K562 (cell line): ENCODE measurements around the gene APLP1. TPM values are rescaled to one million over a fixed set of nuclear protein-coding genes. Genes with fewer than 3 reads are reported as not detected.

ENCODE experiments used
- ETV1 ChIP-seq: fragments of 450-650 bp; conservative IDR thresholded peaks from 2 replicates; pipeline ENCODE4 v1.6.1; 2016; ENCODE audit warnings: missing genetic modification characterization, control low read depth, low read depth, missing compliant biosample characterization
- EWSR1 ChIP-seq: fragments of 450-650 bp; IDR thresholded peaks from 2 replicates; pipeline ENCODE4 v1.6.1; 2018; ENCODE audit warnings: borderline replicate concordance, mild to moderate bottlenecking, low read depth, moderate library complexity; ENCODE audit not compliant: partially characterized antibody
- GABPB1 ChIP-seq: sonication (generic); formaldehyde crosslinking; IDR thresholded peaks from 2 replicates; pipeline ENCODE4 v1.8.0; 2022; ENCODE audit warnings: mild to moderate bottlenecking, missing genetic modification reagents
- PHF8 ChIP-seq: fragments of 200-600 bp; sonication (generic); IDR thresholded peaks from 2 replicates; pipeline ENCODE4 v1.6.1; 2012; ENCODE audit warnings: mixed run types, mild to moderate bottlenecking, inconsistent platforms, low read length, moderate library complexity, borderline replicate concordance
- SREBF2 ChIP-seq: sonication (generic); formaldehyde crosslinking; IDR thresholded peaks from 2 replicates; pipeline ENCODE4 v1.4.0; 2020; ENCODE audit warnings: mild to moderate bottlenecking, missing genetic modification reagents
- TAF7 ChIP-seq: fragments of 450-650 bp; IDR thresholded peaks from 2 replicates; pipeline ENCODE4 v1.6.1; 2016; ENCODE audit warnings: missing genetic modification characterization, missing compliant biosample characterization
- THRAP3 ChIP-seq: fragments of 450-650 bp; IDR thresholded peaks from 2 replicates; pipeline ENCODE4 v1.6.1; 2016; ENCODE audit warnings: mild to moderate bottlenecking, inconsistent platforms, borderline replicate concordance
- U2AF1 ChIP-seq: fragments of 200-400 bp; formaldehyde crosslinking; optimal IDR thresholded peaks from 2 replicates; pipeline ENCODE3; 2017; ENCODE audit warnings: mild to moderate bottlenecking, low read depth, low read length, moderate library complexity
- ZNF121 ChIP-seq: sonication (generic); formaldehyde crosslinking; conservative IDR thresholded peaks from 2 replicates; pipeline ENCODE4 v1.8.0; 2022; ENCODE audit warnings: missing genetic modification reagents
- ZNF197 ChIP-seq: fragments of 200-800 bp; sonication (Bioruptor generic); IDR thresholded peaks from 2 replicates; pipeline ENCODE4 v1.6.1; 2016; ENCODE audit warnings: low read depth, missing genetic modification characterization, missing compliant biosample characterization
- ZNF449 ChIP-seq: fragments of 250-450 bp; sonication (Bioruptor Pico); IDR thresholded peaks from 2 replicates; pipeline ENCODE4 v1.8.0; 2022; ENCODE audit warnings: moderate library complexity, mild to moderate bottlenecking, inconsistent platforms
- ZNF79 ChIP-seq: fragments of 250-450 bp; sonication (Bioruptor Pico); IDR thresholded peaks from 2 replicates; pipeline ENCODE4 v1.4.0; 2020; ENCODE audit warnings: low read depth, mild to moderate bottlenecking, moderate library complexity
- polyA plus RNA-seq, 8 experiments: library from polyadenylated mRNA; depleted of rRNA in 4 of 8; stranded (reverse) in 5 of 8; unstranded in 3 of 8; fragments of >200 nt; fragmentation: Nextera tagmentation in 2 of 8; fragmentation: Illumina TruSeq in 1 of 8; extraction: Ambion mirVana in 2 of 8; extraction: Trizol in 1 of 8; gene quantifications; 2 replicates each; pipeline versions ENCODE4 v1.2.1 to v1.2.3, GENCODE V29; 2011 to 2014; ENCODE audit warnings: inconsistent platforms in 1 of 8, missing spikeins in 1 of 8
- total RNA-seq, 7 experiments: library from RNA; depleted of rRNA in 6 of 7; stranded (reverse); fragments of >200 nt in 6 of 7; fragmentation: Illumina TruSeq in 2 of 7; extraction: Trizol in 2 of 7; gene quantifications; 2 replicates each; pipeline versions ENCODE4 v1.2.1 to v1.2.3, GENCODE V29; 2011 to 2021; ENCODE audit warnings: low replicate concordance in 1 of 7
- TF ChIP-seq, protein P1 (sequence below): fragments of 200-800 bp; sonication (Bioruptor generic); IDR thresholded peaks from 2 replicates; pipeline ENCODE4 v1.6.1; 2017; ENCODE audit warnings: missing genetic modification characterization, missing compliant biosample characterization
- TF ChIP-seq, protein P2 (sequence below): fragments of 450-650 bp; IDR thresholded peaks from 2 replicates; pipeline ENCODE4 v1.6.1; 2016; ENCODE audit warnings: mild to moderate bottlenecking, moderate library complexity

APLP1 gene
- total and polyA plus RNA-seq, 9 of the 15 experiments (the other 6 are each of a cell fraction or from before 2014, with no cell fraction given) = 0.69 to 9.9 (median 4.7) TPM

- TF ChIP-seq ZNF449 (no peak), U2AF1 (no peak), ZNF121 (CRISPR knock-in tag) (no peak), THRAP3 (no peak), ETV1 (no peak), ZNF79 (CRISPR knock-in tag) (no peak), GABPB1 (CRISPR knock-in tag) (peak; percentile 83), TAF7 (tag) (no peak), ZNF197 (CRISPR knock-in tag) (peak; percentile 80), PHF8 (no peak), EWSR1 (no peak), SREBF2 (no peak)
- TF ChIP-seq, protein P1, sequence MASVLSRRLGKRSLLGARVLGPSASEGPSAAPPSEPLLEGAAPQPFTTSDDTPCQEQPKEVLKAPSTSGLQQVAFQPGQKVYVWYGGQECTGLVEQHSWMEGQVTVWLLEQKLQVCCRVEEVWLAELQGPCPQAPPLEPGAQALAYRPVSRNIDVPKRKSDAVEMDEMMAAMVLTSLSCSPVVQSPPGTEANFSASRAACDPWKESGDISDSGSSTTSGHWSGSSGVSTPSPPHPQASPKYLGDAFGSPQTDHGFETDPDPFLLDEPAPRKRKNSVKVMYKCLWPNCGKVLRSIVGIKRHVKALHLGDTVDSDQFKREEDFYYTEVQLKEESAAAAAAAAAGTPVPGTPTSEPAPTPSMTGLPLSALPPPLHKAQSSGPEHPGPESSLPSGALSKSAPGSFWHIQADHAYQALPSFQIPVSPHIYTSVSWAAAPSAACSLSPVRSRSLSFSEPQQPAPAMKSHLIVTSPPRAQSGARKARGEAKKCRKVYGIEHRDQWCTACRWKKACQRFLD (CRISPR knock-in tag) = no peak
- TF ChIP-seq, protein P2, sequence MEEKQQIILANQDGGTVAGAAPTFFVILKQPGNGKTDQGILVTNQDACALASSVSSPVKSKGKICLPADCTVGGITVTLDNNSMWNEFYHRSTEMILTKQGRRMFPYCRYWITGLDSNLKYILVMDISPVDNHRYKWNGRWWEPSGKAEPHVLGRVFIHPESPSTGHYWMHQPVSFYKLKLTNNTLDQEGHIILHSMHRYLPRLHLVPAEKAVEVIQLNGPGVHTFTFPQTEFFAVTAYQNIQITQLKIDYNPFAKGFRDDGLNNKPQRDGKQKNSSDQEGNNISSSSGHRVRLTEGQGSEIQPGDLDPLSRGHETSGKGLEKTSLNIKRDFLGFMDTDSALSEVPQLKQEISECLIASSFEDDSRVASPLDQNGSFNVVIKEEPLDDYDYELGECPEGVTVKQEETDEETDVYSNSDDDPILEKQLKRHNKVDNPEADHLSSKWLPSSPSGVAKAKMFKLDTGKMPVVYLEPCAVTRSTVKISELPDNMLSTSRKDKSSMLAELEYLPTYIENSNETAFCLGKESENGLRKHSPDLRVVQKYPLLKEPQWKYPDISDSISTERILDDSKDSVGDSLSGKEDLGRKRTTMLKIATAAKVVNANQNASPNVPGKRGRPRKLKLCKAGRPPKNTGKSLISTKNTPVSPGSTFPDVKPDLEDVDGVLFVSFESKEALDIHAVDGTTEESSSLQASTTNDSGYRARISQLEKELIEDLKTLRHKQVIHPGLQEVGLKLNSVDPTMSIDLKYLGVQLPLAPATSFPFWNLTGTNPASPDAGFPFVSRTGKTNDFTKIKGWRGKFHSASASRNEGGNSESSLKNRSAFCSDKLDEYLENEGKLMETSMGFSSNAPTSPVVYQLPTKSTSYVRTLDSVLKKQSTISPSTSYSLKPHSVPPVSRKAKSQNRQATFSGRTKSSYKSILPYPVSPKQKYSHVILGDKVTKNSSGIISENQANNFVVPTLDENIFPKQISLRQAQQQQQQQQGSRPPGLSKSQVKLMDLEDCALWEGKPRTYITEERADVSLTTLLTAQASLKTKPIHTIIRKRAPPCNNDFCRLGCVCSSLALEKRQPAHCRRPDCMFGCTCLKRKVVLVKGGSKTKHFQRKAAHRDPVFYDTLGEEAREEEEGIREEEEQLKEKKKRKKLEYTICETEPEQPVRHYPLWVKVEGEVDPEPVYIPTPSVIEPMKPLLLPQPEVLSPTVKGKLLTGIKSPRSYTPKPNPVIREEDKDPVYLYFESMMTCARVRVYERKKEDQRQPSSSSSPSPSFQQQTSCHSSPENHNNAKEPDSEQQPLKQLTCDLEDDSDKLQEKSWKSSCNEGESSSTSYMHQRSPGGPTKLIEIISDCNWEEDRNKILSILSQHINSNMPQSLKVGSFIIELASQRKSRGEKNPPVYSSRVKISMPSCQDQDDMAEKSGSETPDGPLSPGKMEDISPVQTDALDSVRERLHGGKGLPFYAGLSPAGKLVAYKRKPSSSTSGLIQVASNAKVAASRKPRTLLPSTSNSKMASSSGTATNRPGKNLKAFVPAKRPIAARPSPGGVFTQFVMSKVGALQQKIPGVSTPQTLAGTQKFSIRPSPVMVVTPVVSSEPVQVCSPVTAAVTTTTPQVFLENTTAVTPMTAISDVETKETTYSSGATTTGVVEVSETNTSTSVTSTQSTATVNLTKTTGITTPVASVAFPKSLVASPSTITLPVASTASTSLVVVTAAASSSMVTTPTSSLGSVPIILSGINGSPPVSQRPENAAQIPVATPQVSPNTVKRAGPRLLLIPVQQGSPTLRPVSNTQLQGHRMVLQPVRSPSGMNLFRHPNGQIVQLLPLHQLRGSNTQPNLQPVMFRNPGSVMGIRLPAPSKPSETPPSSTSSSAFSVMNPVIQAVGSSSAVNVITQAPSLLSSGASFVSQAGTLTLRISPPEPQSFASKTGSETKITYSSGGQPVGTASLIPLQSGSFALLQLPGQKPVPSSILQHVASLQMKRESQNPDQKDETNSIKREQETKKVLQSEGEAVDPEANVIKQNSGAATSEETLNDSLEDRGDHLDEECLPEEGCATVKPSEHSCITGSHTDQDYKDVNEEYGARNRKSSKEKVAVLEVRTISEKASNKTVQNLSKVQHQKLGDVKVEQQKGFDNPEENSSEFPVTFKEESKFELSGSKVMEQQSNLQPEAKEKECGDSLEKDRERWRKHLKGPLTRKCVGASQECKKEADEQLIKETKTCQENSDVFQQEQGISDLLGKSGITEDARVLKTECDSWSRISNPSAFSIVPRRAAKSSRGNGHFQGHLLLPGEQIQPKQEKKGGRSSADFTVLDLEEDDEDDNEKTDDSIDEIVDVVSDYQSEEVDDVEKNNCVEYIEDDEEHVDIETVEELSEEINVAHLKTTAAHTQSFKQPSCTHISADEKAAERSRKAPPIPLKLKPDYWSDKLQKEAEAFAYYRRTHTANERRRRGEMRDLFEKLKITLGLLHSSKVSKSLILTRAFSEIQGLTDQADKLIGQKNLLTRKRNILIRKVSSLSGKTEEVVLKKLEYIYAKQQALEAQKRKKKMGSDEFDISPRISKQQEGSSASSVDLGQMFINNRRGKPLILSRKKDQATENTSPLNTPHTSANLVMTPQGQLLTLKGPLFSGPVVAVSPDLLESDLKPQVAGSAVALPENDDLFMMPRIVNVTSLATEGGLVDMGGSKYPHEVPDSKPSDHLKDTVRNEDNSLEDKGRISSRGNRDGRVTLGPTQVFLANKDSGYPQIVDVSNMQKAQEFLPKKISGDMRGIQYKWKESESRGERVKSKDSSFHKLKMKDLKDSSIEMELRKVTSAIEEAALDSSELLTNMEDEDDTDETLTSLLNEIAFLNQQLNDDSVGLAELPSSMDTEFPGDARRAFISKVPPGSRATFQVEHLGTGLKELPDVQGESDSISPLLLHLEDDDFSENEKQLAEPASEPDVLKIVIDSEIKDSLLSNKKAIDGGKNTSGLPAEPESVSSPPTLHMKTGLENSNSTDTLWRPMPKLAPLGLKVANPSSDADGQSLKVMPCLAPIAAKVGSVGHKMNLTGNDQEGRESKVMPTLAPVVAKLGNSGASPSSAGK = no peak
Observed at GRCh38 chr19:35879770-35880317, 11.5 kb downstream of the APLP1 start (continued).
